Ascending aorta (tissue), 2 donors: Measurements from ENCODE around the gene CANT1. TPM values are rescaled to one million over a fixed set of nuclear protein-coding genes. Genes with fewer than 3 reads are reported as not detected.

Experiments used
- DNase-seq, 2 donors: peaks; one replicate each; pipeline ENCODE4 v3.0.0-alpha.2; 2019; ENCODE audit warnings: low spot score in 2 of 2
- H3K27ac ChIP-seq, 2 donors: fragments of 200-600 bp; sonication (generic); one replicate each; pipeline ENCODE4 v1.5.1; 2016 to 2017; ENCODE audit warnings: mild to moderate bottlenecking in 1 of 2
- H3K27me3 ChIP-seq: fragments of 200-600 bp; sonication (generic); one replicate; pipeline ENCODE4 v1.5.1; 2017
- H3K36me3 ChIP-seq, 2 donors: fragments of 200-600 bp; sonication (generic); one replicate each; pipeline ENCODE4 v1.5.1; 2016
- H3K4me1 ChIP-seq, 2 donors: fragments of 200-600 bp; sonication (generic); one replicate each; pipeline ENCODE4 v1.5.1; 2016 to 2017; ENCODE audit warnings: mild to moderate bottlenecking in 1 of 2
- H3K4me3 ChIP-seq, 2 donors: fragments of 200-600 bp; sonication (generic); one replicate each; pipeline ENCODE4 v1.5.1; 2016 to 2017; ENCODE audit warnings: mild to moderate bottlenecking in 1 of 2
- H3K9me3 ChIP-seq, 2 donors: fragments of 200-600 bp; sonication (generic); one replicate each; pipeline ENCODE4 v1.5.1; 2016
- CTCF ChIP-seq, 3 experiments: fragments of 200-600 bp in 2 of 3; fragments of 450-650 bp in 1 of 3; sonication (generic) in 2 of 3; IDR thresholded peaks; one replicate each; pipeline ENCODE4 v1.5.1; 2016 to 2019; ENCODE audit warnings: antibody characterized with exemption in 3 of 3, mild to moderate bottlenecking in 1 of 3, moderate library complexity in 1 of 3
- intact Hi-C: fragments of 100-400 bp; cut with DNase I; formaldehyde crosslinking; loops from one replicate; pipeline ENCODE4 v1.15.1; 2023
- total RNA-seq: library from RNA; depleted of rRNA; stranded (reverse); fragments of >200 nt; gene quantifications from one replicate; pipeline ENCODE4 v1.1.0, GENCODE V29; 2016

The CANT1 gene
- total RNA-seq, 1 donor from 2014 or later: 67.2 TPM

DNA sequence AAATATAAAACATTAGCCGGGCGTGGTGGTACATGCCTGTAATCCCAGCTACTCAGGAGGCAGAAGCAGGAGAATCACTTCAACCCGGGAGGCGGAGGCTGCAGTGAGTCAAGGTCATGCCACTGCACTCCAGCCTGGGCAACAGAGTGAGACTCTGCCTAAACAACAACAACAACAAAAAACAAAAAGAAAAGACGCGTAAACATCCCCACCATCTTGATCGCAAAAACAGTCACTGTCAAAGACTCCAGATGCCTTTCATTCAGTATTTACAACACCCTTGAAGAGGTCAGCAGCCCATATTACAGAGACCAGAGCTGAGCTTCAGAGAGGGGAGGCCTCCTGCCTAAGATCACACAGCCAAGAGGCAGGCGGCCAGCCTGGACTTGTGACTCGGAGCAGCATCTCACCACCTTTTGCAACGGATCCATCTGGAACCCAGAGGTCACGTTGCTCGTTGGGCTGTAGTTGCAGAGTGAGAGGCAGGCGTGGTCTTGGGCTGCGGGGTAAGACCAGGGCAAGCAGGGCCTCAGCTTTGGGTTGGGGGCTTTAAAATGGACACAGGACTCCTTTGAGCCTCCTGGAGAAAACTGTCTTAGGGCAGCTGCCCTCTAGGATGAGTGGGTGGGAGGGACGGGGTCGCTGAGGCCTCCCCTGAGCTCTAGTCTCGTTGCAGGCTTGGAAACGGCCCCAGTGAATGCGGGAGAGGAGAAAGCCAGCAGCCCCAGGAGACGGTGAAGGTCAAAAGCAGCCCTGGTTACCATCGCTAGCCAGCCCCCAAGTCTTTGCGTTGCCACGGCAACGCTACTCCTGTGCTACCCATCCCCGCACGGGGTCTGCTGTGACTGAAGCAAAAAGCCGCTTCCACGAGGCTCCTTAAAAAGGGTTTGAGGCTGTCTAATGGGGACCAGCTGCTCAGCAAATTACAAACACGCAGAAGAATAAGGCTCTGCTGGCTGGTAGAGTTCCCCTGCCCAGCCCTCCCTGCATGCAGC, 55.9 kb downstream of the CANT1 start:
- Histone ChIP-seq H3K4me3 (no peak overlapping the region), H3K27me3 (no peaks in the 10 kb centered on the region), H3K4me1 (no peaks in the 10 kb centered on the region), H3K9me3 (peaks cover 7% of the 10 kb centered on the region in 2 donors), H3K27ac (no peak overlapping the region), H3K36me3 (no peaks in the 10 kb centered on the region)
- intact Hi-C loops: no loop called here
- no peak for TF ChIP-seq CTCF (IDR thresholded peaks at IDR 0.05)
- DNase-seq: no peak

GRCh38 chr17:78952706-78953105, 56.9 kb downstream of the CANT1 start:
- intact Hi-C loops: no loop called here

GRCh38 chr17:78951967-78952551, 57.5 kb downstream of the CANT1 start:
- H3K27me3 ChIP-seq: no peaks in the 10 kb centered on the region
- no peaks in the 10 kb centered on the region for H3K4me1 ChIP-seq
- no peak overlapping the region for H3K4me3 ChIP-seq
- intact Hi-C loops: no loop called here
- TF ChIP-seq CTCF (IDR thresholded peaks at IDR 0.05): no peak
- no peaks in the 10 kb centered on the region for H3K36me3 ChIP-seq
- peaks cover 7% of the 10 kb centered on the region in 2 donors for H3K9me3 ChIP-seq
- H3K27ac ChIP-seq: no peak overlapping the region
- no peak for DNase-seq

More at GRCh38 chr17:78952706-78953105, 56.9 kb downstream of the CANT1 start:
- DNase-seq: no peak
- no peaks in the 10 kb centered on the region for H3K27me3 ChIP-seq
- no peak for TF ChIP-seq CTCF (IDR thresholded peaks at IDR 0.05)
- no peaks in the 10 kb centered on the region for H3K4me1 ChIP-seq
- H3K27ac ChIP-seq: no peak overlapping the region
- H3K9me3 ChIP-seq: peaks cover 7% of the 10 kb centered on the region in 2 donors
- H3K4me3 ChIP-seq: no peak overlapping the region
- H3K36me3 ChIP-seq: no peaks in the 10 kb centered on the region

DNA sequence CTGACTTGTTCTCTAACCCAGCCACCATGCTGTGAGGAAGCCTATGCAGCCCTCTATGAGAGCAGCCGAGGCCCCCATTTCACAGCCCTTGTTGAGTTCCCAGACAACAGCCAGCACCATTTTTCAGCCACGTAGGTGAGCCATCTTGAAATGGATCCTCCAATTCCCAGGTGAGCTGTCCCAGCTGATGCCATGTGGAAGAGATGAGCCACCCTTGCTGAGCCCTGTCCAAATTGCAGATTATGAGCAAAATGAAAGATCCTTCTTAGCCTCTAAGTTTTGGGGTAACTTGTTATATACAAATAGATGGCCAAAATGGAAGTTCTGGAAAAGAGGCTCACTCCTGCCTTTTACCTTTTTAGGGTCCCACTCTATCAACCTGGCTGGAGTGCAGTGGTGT, 58.7 kb downstream of the CANT1 start:
- Histone ChIP-seq H3K27me3 (no peaks in the 10 kb centered on the region), H3K36me3 (no peaks in the 10 kb centered on the region), H3K4me3 (no peak overlapping the region), H3K9me3 (peaks cover 7% of the 10 kb centered on the region in 2 donors), H3K27ac (no peak overlapping the region), H3K4me1 (no peaks in the 10 kb centered on the region)
- no peak for DNase-seq
- intact Hi-C loops: no loop called here
- no peak for TF ChIP-seq CTCF (IDR thresholded peaks at IDR 0.05)

DNA sequence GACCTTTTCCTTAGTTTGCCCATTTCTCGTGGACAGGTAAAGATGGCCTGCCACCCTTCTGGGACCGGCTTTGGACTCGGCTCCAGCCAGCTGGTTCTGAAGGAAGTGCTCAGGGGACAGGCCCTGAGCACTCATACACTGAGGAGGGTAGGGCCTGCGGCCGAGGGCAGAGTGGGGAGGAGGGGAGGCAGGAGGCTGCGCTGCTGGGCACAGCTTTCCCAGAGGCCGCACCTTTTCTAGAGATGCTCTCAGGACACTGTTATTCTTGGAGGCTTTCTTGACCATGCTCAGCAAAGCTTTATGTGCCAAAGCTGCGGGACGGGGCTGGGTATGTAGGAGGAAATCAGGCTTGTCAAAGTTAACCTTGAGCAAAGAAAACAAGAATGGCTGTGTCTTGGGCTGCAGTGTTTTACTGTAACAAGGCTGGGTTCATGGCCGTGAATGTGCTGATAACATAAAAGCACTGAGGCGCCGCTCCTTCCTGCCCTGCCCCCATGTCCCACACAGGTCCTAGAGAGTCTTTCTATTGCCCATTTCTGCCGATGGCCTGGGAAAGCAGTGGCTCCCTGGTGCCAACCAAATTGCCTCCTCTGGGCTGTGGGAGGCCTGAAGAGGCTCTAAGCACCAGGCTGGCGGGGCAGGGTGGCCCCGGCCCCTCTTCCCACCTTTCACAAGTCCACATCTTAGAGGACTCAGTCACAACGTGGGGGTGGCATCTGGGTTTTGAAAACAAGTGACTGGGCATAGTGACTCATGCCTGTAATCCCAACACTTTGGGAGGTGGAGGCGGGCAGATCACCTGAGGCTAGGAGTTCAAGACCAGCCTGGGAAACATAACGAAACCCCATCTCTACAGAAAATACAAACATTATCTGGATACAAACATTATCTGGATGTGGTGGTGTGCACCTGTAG, 62.1 kb downstream of the CANT1 start:
- Histone ChIP-seq H3K4me1 (no peaks in the 10 kb centered on the region), H3K9me3 (peaks cover 7% of the 10 kb centered on the region in 2 donors), H3K36me3 (no peaks in the 10 kb centered on the region), H3K4me3 (no peak overlapping the region), H3K27me3 (no peaks in the 10 kb centered on the region), H3K27ac (no peak overlapping the region)
- intact Hi-C loops: no loop called here
- no peak for TF ChIP-seq CTCF (IDR thresholded peaks at IDR 0.05)
- DNase-seq: no peak
